Activated T-cell treated with anti-CD3 and anti-CD28 coated beads for 1 hour (primary cell): ENCODE results near the gene COMT.
A peak's percentile ranks its signal among the peaks of the same experiment; 100 is the strongest.
"Not testable (repeated sequence)": the region's sequence is repeated elsewhere in the genome, so short reads cannot be mapped to it uniquely, and the experiment has no call there.

ENCODE experiments used
- DNase-seq: peaks from one replicate; pipeline ENCODE4 v3.0.0-alpha.2; 2020; ENCODE audit warnings: low read depth

COMT gene

GRCh38 chr22:19941365-19942082 lies at the start of gene COMT, which contains the start of gene TXNRD2:
Gene COMT, plus strand, starts transcription at chr22:19941772. Its CDS starts 20,755 bp downstream, at chr22:19962527.
Gene TXNRD2, minus strand, starts transcription at chr22:19941818. Its CDS starts 15 bp downstream, at chr22:19941803.
- peak; percentile 65 for DNase-seq

DNA sequence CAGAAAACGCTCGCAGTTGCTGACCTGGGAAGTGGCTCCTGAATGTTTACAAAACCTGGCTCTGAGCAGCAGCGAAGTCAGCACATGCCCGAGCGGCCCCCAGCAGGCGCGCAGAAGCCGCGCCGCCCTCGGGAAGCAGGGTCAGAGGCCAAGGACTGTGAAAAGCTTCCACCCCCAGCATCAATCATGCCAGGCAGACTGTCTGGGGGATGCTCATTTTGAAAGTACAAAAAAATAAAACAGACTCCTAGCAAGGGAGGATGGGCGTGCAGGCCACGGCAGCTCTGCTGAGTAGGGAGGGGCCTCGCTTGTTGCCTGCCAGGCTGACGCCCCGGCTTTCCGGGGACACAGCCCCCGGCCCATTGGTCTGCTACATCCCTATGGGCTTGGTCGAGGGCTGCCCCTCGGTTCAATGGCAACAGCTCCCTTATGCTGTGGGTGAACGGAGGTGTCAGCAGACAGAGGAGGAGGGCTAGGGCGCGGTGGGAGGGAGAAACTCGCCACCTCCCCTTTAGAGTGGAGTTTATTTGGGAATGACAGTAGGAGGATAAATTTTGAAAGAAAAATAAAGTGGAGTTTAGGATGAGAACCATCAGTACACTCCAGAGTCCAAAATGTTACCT lies 49.2 kb upstream of the COMT start:
- DNase-seq, result peak; percentile 35

GRCh38 chr22:19892925-19893324 lies 48.6 kb upstream of the COMT start:
- DNase-seq, result no peak

- no peak for DNase-seq
These were observed 48.2 kb upstream of the COMT start for GRCh38 chr22:19893363-19893762.

DNA sequence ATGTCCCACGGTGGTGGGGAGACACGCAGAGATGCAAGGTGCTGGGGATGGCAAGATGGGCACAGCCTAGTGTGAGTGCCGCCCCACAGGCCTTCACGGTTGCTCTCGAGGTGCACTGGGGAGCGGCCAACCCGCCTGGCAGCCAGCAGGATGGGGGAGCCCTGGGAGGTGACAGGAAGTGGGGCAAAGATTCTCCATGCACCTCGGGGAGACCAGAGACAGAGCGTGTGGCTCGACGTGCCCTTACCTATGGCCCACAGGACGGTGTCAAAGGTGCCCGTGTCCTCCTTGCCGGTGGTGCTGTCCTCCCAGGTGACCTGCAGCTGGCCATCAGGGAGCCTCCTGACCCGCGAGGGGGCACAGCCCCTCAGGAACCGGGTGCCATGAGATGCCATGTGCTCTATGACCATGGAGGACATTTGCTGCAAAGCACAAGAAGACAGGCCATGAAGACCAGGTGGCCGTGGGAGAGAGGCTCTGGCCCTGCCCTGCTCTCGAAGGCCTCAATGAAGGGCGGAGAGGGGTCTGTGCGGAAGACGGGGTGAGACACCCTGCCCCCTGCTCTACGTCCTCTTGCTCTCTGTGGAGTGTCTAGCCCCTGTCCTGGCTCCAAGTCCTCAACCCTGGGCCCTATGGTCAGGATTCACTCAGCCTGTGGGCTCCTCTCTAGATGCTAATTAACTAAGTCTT lies 46.3 kb upstream of the COMT start:
- DNase-seq, result no peak

DNA sequence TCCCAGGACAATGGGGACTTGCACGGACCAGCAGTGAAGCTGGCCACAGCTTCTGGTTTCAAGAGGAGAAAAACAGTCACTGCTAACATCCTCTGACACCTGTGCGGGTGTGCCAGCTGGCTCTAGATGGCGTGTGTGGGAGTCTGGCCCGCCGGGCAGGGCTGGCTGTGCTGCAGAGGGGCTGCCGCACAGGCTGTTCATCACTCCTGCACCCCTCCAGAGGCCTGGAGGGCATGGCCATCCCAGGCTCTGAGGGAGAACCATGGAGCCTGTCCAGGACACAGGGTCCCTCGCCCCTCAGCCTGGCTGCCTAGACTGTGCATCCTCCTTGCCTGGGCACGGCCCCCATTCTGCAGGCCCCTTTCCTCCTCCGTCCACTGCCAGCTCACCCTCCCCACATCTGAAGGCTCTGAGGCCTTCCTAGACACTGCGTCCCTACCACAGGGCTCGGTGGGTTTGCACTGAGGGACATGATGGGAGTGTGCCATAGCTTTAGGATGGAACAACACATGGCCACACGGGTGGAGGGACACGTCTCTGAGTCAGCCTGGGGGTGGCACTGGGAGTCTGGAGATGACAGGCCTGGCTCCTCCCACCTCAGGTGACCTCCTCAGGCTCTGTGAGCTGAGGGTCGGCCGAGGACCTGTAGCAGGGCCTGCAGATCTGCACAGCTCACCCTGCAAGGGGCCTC lies 44.8 kb upstream of the COMT start:
- DNase-seq, result no peak

GRCh38 chr22:19897726-19898125 lies 43.8 kb upstream of the COMT start:
- DNase-seq, result no peak

DNA sequence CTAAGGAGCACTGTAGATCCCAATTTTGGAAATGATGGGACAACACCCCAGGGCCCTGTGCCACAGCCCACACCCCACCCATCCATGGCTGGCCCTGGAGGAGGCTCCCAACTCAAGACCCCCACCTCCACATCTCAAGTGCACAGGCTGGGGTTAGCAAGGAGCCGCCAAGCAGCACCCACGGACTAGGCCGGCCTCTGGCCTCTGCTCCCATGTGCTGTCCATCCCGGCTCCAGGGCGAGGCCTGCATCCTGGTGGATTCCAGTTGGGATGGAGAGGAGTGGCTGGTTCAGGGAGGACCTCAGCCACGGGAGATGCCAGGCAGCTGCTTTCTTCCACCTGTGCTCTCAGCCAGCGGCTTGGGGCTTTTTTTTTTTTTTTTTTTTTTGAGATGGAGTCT lies 43.4 kb upstream of the COMT start:
- no peak for DNase-seq

- no peak for DNase-seq
These were observed 42.6 kb upstream of the COMT start for GRCh38 chr22:19898831-19899567.

GRCh38 chr22:19900707-19901436 lies 40.7 kb upstream of the COMT start:
- no peak for DNase-seq

GRCh38 chr22:19901577-19902244 lies 39.9 kb upstream of the COMT start:
- DNase-seq, result no peak

- DNase-seq, result no peak
These were observed 39.3 kb upstream of the COMT start for GRCh38 chr22:19902245-19902715.

DNA sequence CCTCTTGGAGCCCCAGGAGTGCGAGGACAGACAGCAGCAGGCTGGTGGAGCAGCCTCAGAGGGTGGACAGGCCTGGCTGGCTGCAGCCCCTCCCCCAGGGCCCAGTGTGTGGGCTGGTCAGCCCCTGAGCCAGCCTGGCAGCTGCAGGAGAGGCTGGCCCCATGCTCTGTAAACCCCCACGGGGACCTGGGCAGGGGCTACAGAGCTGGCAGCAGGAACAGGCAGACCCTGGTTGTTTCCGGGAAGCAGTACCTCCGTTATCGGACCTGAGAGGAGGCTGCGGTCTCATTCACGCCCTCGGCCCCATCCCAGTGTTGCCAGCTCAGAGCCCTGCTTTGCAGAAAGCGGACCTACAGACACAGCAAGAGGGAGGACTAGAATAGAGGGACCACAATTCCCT lies 38.5 kb upstream of the COMT start:
- no peak for DNase-seq

GRCh38 chr22:19903513-19903912 lies 38.1 kb upstream of the COMT start:
- no peak for DNase-seq

DNA sequence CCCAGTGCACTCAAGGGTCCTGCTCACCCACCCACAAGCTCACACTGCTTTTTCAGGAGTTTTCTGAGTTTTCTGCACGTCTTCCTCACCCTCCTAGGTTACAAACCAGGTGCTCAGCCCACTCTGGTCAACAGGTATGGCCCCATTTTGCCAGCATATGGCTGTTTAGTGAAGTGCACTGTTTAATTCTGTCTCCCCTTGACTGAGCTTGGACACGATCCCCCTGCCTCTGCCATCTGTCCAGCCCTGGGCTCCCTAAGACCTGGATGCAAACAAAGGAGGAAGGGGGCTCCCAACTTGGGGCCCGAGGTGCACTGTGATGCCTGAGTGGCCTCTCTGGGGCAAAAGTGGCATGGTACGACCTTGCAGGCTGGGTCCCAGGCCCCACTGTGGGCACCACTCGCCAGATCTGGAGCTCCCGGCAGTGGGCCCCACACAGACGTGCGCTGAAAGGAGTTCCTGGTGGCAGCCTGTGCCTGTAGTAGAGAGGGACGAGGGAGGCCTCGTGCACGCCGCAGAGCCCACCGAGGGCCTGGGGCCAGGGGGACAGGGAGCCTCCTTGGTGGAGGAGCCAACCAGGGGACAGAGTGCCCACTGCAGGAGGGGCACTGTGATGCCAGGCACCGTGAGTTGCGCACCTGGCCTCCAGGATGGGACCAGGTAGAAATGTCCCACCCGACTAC lies 37.3 kb upstream of the COMT start:
- no peak for DNase-seq

GRCh38 chr22:19904935-19905334 lies 36.6 kb upstream of the COMT start:
- no peak for DNase-seq

DNA sequence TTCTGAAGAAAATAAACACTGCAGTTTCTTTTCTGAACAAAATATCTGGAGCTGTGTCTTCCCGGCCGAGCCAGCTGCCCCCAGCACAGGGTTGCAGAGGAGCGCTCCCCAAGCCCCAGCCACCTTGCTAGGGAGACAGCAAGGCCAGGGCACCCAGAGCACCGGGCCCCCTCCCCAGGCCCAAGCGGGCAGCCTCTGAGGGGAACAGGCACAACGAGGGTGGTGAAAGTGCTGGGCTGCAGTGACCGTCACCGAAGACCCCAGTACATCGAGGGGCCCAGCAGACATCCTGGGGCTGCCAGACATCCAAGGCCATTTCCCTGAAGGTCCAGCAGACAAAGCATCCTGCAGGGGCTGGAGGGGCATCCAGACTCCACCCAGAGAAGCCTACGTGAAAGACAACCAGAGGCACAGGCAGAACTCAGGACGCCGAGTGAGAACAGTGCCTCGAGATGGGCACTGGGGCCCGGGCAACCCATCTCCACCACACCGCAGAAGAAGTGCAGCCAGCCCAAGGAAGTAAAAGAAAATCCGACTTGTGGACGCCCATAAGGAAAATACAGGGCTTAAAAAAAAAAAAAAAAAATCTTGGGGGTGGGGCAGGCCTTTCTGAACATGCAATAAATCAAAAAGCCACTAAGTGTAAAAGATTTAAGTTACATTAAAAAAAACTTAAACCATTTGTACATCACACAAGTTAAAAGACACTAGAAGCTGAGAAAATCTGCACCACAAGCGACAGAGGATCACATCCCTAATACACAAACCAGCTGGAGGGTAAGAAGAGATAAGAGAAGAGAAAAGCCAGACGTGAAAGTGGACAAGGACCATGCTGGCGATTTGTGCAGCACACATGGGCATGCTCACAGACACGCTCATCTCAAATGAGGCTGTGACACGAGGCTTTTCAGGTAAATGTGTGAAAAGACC lies 36.0 kb upstream of the COMT start:
- DNase-seq, result no peak

DNA sequence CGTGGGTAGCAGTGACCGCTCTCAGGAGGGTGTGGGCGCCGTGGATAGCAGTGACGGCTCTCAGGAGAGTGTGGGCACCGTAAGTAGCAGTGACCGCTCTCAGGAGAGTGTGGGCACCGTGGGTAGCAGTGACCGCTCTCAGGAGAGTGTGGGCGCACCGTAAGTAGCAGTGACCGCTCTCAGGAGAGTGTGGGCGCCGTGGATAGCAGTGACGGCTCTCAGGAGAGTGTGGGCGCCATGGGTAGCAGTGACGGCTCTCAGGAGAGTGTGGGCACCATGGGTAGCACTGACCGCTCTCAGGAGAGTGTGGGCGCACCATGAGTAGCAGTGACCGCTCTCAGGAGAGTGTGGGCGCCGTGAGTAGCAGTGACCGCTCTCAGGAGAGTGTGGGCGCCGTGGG lies 34.7 kb upstream of the COMT start:
- DNase-seq, result not testable (repeated sequence)

DNA sequence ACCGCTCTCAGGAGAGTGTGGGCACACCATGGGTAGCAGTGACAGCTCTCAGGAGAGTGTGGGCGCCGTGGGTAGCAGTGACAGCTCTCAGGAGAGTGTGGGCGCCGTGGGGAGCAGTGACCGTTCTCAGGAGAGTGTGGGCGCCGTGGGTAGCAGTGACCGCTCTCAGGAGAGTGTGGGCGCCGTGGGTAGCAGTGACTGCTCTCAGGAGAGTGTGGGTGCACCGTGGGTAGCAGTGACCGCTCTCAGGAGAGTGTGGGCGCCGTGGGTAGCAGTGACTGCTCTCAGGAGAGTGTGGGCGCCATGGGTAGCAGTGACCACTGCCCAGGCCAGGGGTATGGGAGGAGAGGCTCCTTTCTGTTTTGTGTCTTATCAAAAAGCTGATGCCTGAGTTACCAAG lies 33.7 kb upstream of the COMT start:
- DNase-seq, result not testable (repeated sequence)
